NCI-H2196 (cell line): ENCODE results near the gene DUSP3.

Experiments
- DNase-seq: peaks from one replicate; lab custom pipeline; 2025; ENCODE audit not compliant: unreplicated experiment; lab: John Stamatoyannopoulos, UW

DUSP3 gene

DNA sequence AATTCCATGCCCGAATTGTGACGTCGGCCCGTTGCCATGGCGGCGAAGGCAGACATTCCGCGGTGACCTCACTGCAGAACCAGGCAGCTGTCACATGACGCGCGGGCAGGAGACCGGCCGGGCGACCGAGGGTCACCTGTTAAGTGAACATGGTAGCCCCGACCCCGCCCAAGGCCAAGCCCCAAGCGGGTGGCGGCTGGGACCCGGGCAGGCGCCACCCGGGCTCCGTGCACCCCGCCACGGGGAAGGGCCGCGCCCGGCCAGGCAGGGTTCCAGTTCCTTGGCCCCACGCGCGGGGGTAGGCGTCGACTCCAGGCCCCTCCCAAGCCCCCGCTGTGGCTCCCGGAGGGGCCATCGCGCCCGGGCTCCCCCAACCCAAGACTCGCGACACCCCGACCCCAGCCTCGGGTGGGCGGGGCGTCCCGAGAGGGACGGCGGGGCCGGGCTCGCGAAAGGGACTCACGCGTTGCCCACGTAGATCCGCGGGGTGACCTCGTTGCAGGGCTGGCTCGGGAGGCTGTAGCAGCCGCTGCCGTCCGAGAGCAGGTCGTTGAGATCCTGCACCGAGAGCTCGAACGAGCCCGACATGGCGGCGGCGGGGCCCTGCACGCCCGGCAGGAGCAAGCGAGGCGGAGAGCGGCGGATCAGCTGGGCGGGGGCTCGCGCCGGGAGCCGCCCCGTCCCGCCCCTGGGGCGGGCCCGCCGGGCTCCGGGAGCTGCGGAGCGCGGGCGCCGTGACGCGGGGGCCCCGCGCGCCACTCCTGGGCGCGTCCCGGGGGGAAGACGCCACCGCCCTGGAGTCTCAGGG, at the start of gene DUSP3:
Gene DUSP3, minus strand, starts transcription at position 641 of the 808 bp plus-strand sequence. Its CDS starts 53 bp downstream, at position 588.
- DNase-seq, result peak; percentile 94

DNA sequence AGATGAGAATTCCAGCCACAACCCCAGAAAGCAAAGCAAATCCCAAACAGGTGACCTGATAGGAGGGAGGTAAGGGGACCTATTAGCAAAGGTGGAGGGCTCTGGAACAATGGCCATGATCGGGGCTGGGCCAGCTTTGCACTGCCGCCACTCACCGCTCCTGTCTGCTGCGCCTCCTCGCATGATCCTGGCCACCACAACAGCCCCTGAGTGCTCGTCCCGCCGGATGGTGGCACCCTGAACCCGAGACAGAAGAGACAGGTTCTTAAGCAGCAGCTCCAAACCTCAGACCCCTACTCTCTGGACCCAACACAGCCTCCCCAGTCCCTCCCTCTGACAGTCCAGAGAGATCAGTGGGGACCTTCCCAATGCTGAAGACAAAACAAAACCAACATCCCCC, 48.8 kb upstream of the DUSP3 start:
- DNase-seq, result no peak

DNA sequence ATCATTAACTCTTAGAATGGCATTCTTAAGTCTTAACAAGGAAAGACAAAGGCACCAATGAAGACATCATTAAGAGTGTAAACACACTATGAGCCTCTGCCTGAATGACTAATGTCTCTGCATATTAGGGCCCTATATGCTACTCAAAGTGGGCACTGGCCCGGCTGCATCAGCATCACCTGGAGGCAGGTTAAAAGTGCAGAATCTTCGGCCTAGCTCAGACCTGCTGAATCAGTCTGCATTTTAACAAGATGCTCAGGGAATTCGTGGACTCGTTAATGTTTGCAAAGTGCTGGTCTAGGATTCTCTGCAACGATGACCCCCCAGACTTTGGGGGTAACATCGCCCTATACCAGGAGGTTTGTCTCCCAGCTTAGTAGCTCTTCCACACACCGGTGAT, 47.4 kb upstream of the DUSP3 start:
- DNase-seq, result no peak

DNA sequence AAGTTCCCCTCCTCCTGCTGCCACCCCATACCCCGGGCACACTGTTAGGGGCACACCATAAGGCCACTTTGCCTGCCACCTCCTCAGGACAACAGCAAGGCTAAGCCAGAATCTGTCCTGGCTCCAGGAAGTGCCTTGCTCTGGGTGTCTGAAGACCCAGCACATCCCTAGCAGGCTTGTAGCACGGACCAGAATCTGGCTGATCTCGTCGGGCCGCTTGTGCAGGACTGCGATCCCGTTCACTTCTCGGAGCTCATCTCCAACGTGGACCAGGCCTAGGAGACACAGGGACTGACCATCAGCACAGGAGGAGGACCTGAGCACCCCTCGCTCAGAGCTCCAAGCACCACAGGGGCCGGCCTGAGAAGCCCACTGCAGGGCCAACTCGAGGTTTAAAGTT, 46.8 kb upstream of the DUSP3 start:
- DNase-seq, result no peak

- DNase-seq, result peak; percentile 46
These were observed 44.7 kb upstream of the DUSP3 start for GRCh38 chr17:43823350-43824084.

DNA sequence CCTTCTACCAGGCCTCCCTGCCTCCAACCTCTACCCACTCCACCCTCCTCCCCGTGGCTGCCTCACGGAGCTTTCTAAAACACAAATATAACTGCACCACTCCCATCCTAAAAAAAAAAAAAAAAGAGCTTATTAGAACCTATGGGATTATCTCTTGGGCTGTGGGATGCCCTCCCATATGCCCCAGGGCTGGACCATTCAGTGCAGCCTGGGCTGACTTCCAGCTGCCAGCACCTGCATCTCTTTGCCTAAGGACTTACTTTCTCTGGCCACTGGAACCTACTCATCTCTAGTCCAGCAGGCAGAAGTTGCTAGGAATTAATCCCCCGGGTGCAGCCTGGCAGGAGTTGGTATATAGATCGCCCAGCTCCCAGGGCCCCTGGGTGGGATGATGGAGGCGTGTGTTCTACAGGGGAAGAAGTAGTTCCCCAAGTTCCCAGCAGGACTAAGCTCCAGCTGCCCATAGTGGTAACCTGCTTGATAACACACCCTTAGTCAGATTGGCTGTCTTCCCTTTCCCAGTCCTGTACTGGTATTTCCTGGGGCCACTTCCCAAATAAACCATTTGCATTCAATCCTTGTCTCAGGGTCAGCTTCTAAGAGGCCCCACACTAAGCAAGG, 43.9 kb upstream of the DUSP3 start:
- DNase-seq, result peak; percentile 6

- DNase-seq, result no peak
These were observed 42.0 kb upstream of the DUSP3 start for GRCh38 chr17:43820759-43821158.

DNA sequence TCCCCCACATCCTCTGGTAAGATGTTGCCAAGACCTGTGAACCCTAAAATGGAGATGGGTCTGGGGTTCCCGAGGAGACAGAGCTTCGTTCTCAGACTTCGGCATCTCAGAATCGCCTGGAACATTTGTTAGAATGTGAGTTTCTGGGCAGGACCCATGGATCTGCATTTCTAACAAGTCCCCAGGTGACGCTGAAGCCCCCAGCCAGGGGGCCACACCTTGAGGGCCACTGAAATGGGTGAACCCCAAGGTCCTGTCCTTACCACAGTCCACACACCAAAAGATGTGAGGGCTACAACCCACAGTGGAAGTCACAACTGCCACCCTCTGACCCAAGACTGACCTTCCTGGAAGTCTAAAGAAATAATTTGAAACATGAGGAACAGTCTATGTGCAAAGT, 40.2 kb upstream of the DUSP3 start:
- no peak for DNase-seq

DNA sequence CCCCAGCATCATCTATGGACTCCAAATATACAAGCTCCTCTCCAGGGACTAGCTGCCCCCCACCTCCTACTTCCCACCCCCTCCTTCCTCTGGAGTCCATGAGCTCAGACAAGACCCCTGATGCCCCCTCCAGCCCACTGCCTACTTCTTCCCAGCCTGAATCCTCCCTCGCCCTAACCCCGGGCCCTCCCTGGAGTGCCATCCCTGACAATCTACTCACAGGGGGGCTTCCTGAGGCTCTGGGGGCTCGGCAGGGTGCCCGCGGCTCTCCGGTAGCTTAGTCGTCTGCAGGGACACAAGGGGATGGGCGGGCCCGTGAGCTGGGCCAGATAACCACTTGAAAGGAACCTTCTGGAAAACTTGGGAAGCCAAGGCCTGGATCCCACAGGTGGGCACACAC, 39.0 kb upstream of the DUSP3 start:
- no peak for DNase-seq

- DNase-seq, result no peak
These were observed 37.9 kb upstream of the DUSP3 start for GRCh38 chr17:43816336-43817320.

DNA sequence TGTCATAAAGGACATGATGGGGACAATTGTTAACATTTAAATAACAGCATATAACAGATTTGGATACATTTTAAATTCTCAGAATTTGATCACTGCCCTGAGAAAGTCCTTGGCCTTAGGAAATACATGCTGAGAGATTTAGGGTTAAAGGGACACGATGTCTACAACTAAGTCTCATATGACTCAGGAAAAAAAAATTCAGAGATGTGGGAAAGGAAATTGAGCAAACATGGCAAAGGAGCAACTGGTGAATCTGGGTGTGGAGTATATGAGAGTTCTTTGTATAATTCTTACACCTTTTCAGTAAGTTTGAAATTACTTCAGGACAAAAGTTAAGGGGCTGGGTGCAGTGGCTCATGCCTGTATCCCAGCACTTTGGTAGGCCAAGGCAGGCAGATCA, 35.9 kb upstream of the DUSP3 start:
- DNase-seq, result no peak

DNA sequence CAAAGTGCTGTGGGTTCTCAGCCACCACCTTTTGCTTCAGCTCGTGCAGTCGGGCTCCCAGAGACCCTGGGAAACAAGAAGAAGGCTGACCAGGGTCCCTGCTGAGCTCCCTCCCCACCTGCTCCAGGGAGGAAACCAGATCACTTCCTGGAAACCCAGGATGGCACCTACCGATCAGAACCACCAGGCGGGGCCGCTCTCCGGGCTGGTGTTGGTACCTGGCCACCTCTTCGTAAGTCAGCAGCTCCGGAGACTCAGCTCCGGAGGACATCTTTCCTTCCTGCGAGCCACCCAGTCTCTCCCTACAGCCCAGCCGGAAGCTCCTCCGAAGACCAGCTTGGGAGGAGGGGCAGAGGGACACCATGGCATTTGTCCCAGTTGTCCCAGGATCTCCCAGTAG, 35.2 kb upstream of the DUSP3 start:
- no peak for DNase-seq

DNA sequence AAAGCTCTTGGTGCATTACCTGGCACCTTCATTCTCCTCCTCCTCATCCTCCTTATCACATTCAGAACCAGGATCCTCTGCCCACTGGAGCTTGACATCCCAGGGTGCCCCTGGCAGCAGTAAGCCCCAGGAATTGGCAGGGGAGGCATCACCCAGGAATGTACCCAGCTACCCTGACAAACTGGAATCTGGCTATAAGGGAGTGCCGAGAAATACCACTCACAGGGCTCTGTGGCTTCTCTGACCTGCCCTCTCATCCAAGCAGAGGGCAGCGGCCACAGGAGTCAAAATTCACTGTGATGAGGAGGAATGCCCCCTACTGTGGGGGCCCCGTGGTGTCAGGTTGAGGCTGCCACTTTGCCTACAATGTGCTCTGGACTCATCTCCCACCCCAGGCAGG, 34.6 kb upstream of the DUSP3 start:
- DNase-seq, result no peak

DNA sequence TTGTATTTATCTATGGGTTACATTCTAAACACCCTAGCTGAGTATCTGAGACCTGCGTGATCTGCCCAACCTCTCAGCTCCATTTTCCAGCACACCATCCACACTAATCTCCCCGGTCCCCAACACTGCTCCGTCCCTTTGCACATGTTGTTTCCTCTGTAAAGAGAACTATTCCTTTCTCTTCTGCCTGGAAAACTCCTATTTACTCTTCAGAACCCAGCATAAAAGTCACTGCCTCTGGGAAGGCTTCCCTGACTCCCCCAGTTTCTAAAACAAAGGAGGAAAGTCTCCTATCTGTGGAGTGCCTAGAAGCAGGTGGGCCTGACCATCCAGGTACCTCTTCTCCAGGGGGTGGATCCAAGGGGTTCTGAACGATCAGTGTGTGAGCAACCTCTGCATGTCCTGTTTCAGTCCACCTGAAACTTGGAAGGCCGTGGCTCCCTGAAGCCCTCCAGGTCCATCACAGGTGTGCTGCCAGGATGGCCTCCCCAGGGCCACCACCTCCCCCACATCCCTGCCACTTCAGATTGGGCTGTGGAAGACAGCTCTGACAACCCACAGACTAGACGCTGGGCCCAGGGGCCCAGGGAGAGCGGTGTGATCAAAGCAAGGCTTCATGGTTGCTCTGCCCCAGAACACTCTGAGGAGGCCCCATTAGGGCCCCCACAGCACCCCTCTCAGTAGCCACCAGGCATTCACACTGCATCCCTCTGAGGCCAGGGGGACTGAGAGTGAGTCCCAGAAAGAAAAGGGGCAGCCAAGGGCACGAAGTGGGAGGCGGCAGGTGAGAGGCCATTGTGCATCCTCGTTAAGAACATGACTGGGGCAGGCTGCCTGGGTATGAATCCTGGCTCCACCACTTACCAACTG, 33.9 kb upstream of the DUSP3 start:
- DNase-seq, result no peak

DNA sequence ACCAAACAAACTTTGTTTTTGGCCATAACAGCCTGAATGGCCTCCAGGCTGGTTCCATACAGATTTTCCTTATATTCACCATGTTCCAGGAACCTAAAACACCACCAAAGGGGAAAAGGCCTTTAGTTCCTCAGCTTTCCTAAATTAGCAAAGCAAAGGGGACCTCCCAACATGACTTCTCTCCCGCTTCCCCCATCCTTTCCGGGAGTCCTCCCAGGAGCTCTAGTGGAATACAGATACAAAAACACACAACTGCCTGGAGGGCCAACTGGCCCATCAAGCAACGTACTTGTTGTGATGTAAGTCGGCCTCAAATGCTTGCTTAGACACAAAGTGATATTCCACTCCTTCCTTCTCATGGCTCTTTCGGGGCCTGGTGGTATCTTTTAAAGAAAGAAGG, 32.0 kb upstream of the DUSP3 start:
- no peak for DNase-seq

GRCh38 chr17:43810226-43810715, 31.5 kb upstream of the DUSP3 start:
- DNase-seq, result no peak

DNA sequence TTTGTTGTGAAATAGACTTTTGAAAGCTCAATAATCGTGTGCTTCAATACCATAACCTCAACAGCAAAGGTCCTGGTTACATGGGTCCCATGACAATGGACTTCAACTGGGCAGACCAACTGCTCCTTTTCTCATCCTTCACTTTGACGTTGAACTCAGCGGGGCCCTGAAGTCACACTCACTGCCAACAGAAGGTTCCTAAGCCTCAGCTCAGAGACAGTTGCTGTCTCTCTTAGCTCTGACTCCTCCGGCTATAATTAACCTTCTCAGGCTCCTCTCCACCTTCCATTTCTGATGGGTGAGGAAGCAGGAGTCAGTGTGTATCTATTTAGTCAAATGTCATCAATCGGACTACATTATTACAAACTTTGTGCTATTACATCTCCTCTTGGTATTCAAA, 30.3 kb upstream of the DUSP3 start:
- DNase-seq, result no peak

DNA sequence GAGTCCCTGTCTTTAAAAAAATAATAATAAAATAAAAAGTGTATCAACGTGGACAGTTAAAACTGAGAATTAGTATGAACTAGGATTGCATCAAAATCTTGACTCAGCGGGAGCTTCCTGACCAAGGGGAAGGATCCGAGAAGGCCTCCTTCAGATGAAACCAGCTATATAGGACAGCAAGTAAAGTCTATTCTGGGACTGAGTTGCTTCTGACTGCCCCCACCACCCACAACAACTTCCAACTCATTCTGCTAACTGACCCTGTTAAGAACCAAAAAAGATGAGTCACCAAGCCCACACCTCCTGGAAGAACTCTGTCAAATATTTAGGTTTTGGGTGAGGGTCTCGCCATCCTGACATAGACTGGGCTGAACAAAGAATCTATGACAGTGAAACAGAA, 29.3 kb upstream of the DUSP3 start:
- DNase-seq, result no peak

DNA sequence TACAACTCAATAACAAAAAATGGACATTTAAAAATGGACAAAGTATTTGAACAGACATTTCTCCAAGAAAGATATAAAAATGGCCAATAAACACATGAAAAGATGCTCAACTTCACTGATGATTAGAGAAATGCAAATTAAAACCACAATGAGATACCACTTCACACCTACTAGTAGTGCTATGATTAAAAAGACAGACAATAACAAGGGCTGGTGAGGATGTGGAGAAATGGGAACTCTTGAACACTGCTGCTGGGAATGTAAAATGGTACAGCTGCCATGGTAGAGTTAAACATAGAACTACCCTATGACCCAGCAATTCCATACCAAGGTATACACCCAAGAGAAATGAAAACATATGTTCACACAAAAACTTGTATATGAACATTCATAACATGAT, 26.3 kb upstream of the DUSP3 start:
- no peak for DNase-seq

GRCh38 chr17:43803758-43804157, 25.0 kb upstream of the DUSP3 start:
- no peak for DNase-seq
